HG03175 (cell line): Measurements from ENCODE around the gene MYO5B.

Experiments used
- ATAC-seq: cut with Tn5 transposase; IDR thresholded peaks from one replicate; pipeline ENCODE4 v1.9.1; 2021; ENCODE audit warnings: mild to moderate bottlenecking, moderate library complexity; ENCODE audit not compliant: unreplicated experiment

Gene MYO5B

DNA sequence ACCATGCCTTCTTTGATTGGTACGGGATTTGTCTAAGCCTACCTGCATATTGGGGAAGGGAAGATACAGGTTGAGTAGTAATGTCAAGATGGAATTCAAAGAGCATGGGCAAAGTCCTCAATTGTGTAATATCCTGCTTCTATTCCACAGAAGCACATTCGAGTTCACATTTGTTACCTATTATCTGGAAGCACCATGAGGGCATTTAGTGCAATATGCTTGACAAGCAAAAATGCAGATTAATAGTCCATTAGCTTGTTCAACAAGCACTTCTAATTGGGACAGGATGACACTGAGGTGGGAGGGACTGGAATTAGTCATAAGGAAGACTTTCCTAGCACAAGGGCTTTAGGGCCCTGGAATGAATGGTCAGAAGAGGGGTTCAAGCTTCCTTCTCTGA, 40.5 kb downstream of the MYO5B start:
- ATAC-seq, result no peak

GRCh38 chr18:50152900-50153299, 42.0 kb downstream of the MYO5B start:
- ATAC-seq, result no peak

- ATAC-seq, result no peak
Observed at GRCh38 chr18:50151926-50152325, 43.0 kb downstream of the MYO5B start.

DNA sequence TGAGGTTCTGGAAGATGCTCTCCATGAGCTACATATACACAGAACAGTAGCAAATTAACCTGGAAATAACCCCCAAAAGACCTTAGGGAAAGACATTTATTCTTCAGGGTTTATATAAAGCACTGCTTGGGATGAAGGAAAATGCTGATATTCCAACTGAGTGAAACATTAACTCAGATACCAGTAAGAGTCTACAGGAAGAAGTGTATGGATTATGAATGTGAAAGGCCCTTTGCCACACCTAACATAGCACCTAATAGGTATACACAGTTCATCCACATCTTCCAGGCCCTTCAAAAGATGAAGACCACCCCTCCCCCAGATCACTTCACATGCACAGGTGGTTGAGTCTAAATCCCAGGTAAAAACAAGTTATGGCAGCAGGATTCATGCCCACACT, 50.4 kb downstream of the MYO5B start:
- ATAC-seq, result no peak

GRCh38 chr18:50143886-50144285, 51.1 kb downstream of the MYO5B start:
- no peak for ATAC-seq

GRCh38 chr18:50143294-50143693, 51.7 kb downstream of the MYO5B start:
- no peak for ATAC-seq

DNA sequence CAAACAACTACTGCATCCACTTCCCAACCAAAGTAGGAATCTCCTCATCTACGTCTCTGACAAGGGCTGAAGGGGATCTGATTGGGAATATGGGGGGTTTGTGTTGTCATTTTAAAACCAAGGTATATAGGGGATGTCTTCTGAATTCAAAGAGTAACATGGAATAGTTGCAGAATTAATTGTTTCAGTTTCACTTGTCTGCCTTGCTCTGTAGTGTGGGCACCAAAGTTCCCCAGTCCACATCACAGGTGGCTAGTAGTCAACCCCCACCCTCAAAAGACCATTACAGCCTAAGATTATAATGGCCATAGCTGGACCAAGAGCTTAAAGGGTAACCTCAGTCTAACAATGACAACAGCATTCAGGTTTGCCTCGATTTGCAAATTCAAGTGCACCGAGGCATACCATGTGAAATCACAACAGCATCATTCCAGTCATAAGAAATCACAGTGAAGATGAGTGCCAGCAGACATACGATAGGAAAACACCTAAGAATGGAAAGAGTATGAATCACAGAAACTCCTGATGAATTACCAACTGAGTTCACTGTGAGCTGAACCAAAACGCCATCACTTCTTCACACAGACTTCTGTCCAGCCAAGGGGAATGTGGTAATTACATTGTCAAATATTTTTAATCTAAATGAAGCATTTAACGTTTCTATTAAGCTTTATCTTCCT, 52.4 kb downstream of the MYO5B start:
- ATAC-seq, result no peak

GRCh38 chr18:50138181-50139064, 56.5 kb downstream of the MYO5B start:
- no peak for ATAC-seq

DNA sequence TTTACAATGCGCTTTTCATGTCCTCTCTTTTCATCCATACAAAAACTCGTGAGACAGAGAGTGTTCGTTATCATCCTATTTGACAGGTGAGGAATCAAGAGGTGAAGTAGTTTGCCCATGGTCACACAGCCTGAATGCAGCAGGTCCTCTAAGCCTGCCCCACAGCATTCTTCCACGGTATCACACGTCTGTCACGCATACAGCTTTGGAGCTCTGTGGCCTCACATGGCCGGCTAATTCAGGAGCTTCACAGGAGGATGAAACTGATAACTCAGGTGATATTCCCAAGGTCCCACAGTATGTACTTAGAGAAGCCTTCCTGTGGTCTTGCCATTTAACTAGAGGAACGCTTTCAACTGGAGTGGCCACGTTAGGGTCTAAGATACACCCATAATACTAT, 59.0 kb downstream of the MYO5B start:
- no peak for ATAC-seq

DNA sequence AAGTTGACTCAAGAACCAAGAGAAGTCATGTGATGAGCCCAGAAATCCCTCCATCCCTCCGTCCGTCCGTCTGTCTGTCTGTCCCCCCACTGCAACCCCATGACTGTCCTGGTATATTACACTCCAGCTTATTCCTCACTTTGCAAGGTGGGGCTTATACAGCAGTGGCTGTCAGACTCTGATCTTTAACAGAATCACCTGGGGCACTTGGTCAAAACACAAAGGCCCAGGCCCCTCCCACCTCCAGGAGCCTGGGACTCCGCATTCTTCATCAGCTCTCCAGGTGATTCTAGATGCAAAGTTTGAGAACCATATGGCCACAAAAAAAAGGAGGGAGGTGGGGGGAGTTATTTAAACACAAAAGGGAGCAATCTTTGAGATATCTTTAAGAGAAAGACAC, 61.4 kb downstream of the MYO5B start:
- ATAC-seq, result no peak

DNA sequence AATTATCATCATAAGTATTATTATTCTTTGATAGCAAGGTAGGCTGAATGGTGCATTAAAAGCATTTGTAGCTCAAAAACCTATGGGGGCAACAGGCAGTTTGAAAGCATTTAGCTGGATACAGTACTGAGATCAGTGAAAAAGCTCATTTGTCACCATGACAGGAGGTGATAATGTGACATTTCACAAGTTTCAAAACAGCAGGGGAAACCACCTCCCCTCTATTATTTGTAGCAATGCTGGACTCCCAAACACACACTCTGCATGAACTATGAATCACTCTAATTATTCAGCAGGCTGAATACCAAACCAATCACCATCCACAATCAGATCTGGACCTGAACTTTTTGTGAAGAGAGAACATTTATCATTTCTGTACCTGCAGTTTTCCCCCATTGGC, 63.4 kb downstream of the MYO5B start:
- no peak for ATAC-seq

GRCh38 chr18:50128506-50129271, 66.3 kb downstream of the MYO5B start:
- ATAC-seq, result no peak

DNA sequence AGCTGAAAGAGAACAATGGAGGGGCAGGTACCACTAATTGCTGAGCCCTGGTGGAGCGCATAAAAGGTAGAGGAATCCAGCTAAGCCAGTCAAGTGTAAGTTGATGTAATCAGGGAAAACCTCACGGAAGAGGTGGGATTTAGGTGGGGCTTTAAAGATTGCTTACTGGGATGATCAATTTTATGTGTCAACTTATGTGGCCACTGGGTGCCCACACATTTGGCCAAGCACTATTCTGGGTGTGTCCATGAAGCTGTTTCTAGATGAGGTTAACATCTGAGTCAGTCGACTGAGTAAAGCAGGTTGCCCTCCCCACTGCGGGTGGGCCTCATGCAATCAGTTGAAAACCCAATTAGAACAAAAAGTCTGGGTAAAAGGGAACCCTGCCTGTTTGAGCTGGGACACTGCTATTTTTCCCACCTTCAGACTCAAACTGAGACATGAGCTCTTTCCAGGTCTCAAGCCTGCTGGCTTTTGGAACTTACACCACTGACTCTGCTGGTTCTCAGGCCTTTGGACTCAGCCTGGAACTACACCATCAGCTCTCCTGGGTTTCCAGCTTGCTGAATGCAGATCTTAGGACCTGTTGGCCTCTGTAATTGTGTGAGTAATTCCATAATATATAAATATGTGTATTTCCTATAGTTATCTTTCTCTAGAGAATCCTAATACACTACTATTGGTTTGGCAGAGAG, 67.3 kb downstream of the MYO5B start:
- no peak for ATAC-seq

GRCh38 chr18:50126471-50126870, 68.5 kb downstream of the MYO5B start:
- ATAC-seq, result no peak

DNA sequence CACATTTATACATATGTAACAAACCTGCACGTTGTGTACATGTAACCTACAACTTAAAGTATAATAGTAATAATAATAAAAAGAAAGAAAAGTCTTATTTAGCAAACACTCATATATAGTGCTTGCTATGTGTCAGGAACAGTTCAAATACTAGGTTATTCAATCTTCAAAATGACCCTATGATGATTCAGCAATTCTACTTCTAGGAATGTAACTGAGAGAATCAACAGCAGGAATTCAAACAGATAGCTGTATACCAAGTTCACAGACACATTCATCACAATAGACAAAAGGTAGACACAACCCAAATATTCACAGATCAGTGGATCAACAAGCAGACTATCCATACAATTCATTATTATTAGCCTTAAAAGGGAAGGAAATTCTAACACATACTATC, 69.5 kb downstream of the MYO5B start:
- no peak for ATAC-seq

DNA sequence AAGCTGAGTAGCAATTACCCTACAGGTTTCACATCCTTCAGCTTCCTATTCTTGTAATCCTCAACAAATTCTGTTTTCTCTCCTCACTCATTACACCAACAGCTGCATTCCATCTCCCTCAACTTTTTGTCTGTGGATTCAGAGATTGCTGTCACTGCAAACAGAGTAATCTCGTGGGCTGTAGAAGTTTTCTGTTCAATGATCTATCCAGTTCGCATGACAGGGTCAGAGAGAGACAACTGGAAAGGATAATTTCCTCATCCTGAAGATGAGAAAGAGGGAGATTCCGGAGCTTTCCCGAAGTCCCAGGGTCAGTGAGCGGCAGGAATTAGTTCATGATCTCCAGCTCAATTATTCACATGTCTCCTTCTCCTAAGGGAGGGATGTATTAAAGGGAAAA, 75.7 kb downstream of the MYO5B start:
- ATAC-seq, result no peak

GRCh38 chr18:50117863-50118262, 77.1 kb downstream of the MYO5B start:
- no peak for ATAC-seq

- ATAC-seq, result no peak
Observed at GRCh38 chr18:50115095-50115494, 79.9 kb downstream of the MYO5B start.

DNA sequence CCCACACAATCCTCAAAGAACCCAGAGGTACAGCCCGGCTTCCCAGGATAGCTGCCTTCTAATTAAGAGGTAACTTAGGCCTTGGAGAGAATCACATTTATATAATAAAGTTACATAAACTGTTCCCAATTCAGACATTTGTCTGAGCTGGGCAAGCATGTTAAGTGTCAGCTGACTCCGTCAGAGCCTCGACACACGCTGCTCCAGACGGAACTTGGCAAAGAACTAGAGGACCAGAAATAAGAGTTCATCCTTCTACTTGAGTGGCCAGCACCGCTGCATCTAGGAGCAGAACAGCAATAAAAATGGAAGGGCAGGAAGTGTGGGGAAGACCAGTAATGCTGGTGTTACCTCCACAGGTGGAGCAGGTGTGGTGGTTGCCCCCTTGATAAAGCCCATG, 80.5 kb downstream of the MYO5B start:
- ATAC-seq, result no peak

DNA sequence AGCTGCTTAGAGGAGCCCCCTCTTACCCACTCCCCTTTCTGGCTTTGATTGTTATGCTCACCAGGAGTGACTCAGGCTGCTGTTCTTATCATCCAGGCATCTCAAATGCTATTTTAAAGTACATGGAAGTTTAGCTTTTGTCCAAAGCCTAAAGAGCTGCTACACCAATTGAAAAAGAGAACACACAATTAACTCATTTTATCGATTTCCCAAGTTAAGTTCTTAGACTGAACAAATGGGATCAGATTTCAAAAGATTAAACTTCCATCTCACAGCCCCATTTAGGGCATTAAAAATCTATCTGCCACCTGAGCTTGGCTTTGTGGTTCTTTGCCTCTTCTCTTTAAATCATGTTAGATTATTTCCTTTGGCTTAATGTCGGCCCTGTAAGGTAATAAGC, 81.2 kb downstream of the MYO5B start:
- no peak for ATAC-seq

GRCh38 chr18:50111398-50111797, 83.5 kb downstream of the MYO5B start:
- no peak for ATAC-seq
